ENCODE measurements around the gene NDUFS6.

The NDUFS6 gene

GRCh38 chr5:1827025-1827885, 26.0 kb downstream of the NDUFS6 start:
- TF ChIP-seq CTCF (conservative IDR thresholded peaks at IDR 0.05) (no peak), ZFX (IDR thresholded peaks at IDR 0.05) (no peak)
- H3K27ac ChIP-seq = no peak overlapping the region

GRCh38 chr5:1827886-1828397, 26.7 kb downstream of the NDUFS6 start:
- no peak for TF ChIP-seq ZFX (IDR thresholded peaks at IDR 0.05)
- TF ChIP-seq CTCF (conservative IDR thresholded peaks at IDR 0.05) = no peak
- H3K27ac ChIP-seq = no peak overlapping the region

GRCh38 chr5:1830571-1831228, 29.5 kb downstream of the NDUFS6 start:
- no peak overlapping the region for H3K27ac ChIP-seq
- no peak for TF ChIP-seq CTCF (conservative IDR thresholded peaks at IDR 0.05)
- TF ChIP-seq ZFX (IDR thresholded peaks at IDR 0.05) = no peak

GRCh38 chr5:1831257-1831656, 30.1 kb downstream of the NDUFS6 start:
- TF ChIP-seq ZFX (IDR thresholded peaks at IDR 0.05) (no peak), CTCF (conservative IDR thresholded peaks at IDR 0.05) (no peak)
- H3K27ac ChIP-seq = no peak overlapping the region

GRCh38 chr5:1831677-1832313, 30.6 kb downstream of the NDUFS6 start:
- H3K27ac ChIP-seq = no peak overlapping the region
- TF ChIP-seq CTCF (conservative IDR thresholded peaks at IDR 0.05) (no peak), ZFX (IDR thresholded peaks at IDR 0.05) (no peak)

- TF ChIP-seq CTCF (conservative IDR thresholded peaks at IDR 0.05) = no peak
- TF ChIP-seq ZFX (IDR thresholded peaks at IDR 0.05) = no peak
- H3K27ac ChIP-seq = no peak overlapping the region
These were observed 31.5 kb downstream of the NDUFS6 start for GRCh38 chr5:1832511-1833250.
